Measurements from ENCODE around the gene RICTOR. TPM values are rescaled to one million over a fixed set of nuclear protein-coding genes. Genes with fewer than 3 reads are reported as not detected.

RICTOR gene
- total RNA-seq, 2 donors from 2014 or later = 18.7 to 25.1 TPM

GRCh38 chr5:38929838-38930237, 144.4 kb downstream of the RICTOR start:
- Histone ChIP-seq H3K9me3 (no peaks in the 10 kb centered on the region), H3K36me3 (peaks cover 24% of the 10 kb centered on the region), H3K4me3 (no peak overlapping the region), H3K4me1 (peaks cover 0 to 3% of the 10 kb centered on the region in 2 donors), H3K27ac (no peak overlapping the region), H3K27me3 (no peaks in the 10 kb centered on the region)
- no peak for DNase-seq (ENCODE audit: low spot score)
- TF ChIP-seq, protein P1, sequence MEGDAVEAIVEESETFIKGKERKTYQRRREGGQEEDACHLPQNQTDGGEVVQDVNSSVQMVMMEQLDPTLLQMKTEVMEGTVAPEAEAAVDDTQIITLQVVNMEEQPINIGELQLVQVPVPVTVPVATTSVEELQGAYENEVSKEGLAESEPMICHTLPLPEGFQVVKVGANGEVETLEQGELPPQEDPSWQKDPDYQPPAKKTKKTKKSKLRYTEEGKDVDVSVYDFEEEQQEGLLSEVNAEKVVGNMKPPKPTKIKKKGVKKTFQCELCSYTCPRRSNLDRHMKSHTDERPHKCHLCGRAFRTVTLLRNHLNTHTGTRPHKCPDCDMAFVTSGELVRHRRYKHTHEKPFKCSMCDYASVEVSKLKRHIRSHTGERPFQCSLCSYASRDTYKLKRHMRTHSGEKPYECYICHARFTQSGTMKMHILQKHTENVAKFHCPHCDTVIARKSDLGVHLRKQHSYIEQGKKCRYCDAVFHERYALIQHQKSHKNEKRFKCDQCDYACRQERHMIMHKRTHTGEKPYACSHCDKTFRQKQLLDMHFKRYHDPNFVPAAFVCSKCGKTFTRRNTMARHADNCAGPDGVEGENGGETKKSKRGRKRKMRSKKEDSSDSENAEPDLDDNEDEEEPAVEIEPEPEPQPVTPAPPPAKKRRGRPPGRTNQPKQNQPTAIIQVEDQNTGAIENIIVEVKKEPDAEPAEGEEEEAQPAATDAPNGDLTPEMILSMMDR (IDR thresholded peaks at IDR 0.05) = no peak

DNA sequence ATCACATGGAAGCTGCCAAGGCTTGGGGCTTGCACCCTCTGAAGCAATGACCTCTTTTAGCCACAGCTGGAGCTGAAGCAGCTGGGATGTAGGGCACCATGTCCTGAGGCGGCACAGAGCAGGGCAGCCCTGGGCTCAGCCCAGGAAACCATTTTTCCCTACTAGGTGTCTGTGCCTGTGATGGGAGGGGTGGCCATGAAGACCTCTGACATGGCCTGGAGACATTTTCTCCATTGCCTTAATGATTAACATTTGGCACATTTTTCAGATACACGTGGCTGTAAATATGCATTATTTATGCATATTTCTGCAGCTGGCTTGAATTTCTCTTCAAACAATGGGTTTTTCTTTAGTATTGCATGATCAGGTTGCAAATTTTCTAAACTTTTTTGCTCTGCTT, 146.7 kb downstream of the RICTOR start:
- DNase-seq (ENCODE audit: low spot score) = no peak
- H3K4me1 ChIP-seq = peaks cover 0 to 7% of the 10 kb centered on the region in 2 donors
- H3K27ac ChIP-seq = no peak overlapping the region
- TF ChIP-seq, protein P1 (IDR thresholded peaks at IDR 0.05) = no peak
- H3K27me3 ChIP-seq = no peaks in the 10 kb centered on the region
- H3K36me3 ChIP-seq = peaks cover 25% of the 10 kb centered on the region
- no peak overlapping the region for H3K4me3 ChIP-seq
- no peaks in the 10 kb centered on the region for H3K9me3 ChIP-seq

DNA sequence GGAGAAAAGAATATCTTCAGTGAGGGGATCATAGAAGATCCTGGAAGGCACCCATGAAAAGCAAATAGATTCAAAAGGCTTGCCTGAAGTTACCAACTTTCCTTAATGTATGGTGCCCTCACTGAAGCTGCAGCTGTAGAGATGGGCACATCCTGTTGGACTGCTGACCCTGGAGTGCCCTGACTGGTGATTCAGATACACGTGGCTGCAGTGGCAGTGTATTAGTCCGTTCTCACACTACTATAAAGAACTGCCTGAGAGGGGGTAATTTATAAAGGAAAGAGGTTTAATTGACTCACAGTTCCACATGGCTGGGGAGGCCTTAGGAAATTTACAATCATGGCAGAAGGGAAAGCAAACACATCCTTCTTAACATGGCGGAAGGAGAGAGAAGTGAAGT, 148.1 kb downstream of the RICTOR start:
- Histone ChIP-seq H3K36me3 (peaks cover 22% of the 10 kb centered on the region), H3K27me3 (no peaks in the 10 kb centered on the region), H3K4me3 (no peak overlapping the region), H3K4me1 (peaks cover 0 to 7% of the 10 kb centered on the region in 2 donors), H3K9me3 (no peaks in the 10 kb centered on the region), H3K27ac (no peak overlapping the region)
- no peak for DNase-seq (ENCODE audit: low spot score)
- TF ChIP-seq, protein P1 (IDR thresholded peaks at IDR 0.05) = no peak

DNA sequence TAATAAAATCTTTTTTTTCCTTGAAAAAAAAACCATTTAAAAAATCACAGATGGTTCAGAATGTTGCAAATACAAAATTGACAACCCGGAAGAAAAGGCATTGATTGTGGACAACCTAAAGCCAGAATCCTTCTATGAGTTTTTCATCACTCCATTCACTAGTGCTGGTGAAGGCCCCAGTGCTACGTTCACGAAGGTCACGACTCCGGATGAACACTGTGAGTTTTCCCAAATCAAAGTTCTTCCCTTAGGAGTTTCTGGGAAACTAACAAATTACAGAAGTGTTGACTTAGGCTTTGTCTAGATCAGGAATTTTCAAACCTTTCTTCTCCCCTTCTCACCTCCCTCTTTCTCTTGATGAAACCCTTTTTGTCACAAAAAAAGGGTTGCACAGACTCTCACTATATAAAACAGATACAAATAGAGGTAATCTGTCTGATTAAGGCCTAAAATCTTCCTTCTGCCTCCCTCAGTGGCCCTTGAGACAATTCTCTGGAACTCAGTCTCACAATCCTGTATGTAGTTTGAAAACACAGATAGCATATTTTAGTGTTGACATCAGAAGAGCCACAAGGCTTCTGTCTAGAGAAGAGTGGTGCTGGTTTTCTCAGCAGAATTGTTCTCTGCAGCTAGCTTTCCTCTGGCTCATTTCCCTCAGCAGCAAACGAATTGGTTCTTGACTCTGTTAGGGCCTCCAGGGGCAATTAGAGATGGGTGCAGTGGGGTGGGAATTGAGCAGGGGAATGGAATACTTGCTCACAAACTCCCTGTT, 148.9 kb downstream of the RICTOR start:
- Histone ChIP-seq H3K4me1 (peaks cover 0 to 7% of the 10 kb centered on the region in 2 donors), H3K27ac (peak overlapping the region; percentile 7 to 26), H3K4me3 (no peak overlapping the region), H3K36me3 (peaks cover 20% of the 10 kb centered on the region), H3K27me3 (no peaks in the 10 kb centered on the region), H3K9me3 (no peaks in the 10 kb centered on the region)
- TF ChIP-seq, protein P1 (IDR thresholded peaks at IDR 0.05) = no peak
- no peak for DNase-seq (ENCODE audit: low spot score)

DNA sequence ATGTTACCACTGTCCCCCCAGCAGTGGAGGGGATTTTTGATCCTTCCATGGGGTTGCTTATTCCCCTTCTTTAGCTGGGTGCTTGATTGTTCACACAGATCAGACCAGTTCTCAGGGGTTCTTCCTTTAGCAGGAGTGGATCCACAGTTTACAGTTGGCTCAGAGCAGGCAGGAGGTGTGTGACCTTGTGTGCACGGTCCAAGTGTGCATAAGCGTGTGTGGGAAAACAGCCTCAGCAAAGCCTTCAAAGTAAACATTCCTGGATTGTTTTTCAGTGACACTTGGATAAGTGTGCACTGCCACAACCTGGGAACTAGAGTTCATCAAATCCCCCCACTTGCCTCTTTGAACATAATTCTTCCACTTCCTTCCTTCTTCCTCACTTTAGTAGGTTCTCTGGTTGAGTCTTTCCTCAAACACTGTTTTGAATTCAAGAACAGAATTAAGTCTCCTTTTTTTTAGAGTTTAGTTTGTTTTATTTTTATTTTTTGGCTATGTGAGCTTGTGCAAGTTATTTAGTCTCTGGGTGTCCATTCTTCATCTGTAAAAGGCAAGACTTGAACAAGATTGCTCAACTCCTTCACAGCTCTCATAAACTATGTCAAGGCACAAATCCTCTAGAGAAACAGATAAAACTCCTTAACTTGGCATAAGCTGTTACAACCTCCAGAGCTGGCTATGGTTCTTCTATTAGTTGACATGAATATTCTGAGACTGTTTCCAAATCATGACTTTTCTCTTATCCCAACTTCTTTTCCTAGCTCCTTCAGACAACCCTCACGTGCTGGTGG, 150.3 kb downstream of the RICTOR start:
- Histone ChIP-seq H3K27ac (peak overlapping the region in 1 of 2 donors; percentile 18), H3K4me1 (peaks cover 0 to 7% of the 10 kb centered on the region in 2 donors), H3K36me3 (peaks cover 27% of the 10 kb centered on the region), H3K4me3 (no peak overlapping the region), H3K9me3 (no peaks in the 10 kb centered on the region), H3K27me3 (no peaks in the 10 kb centered on the region)
- TF ChIP-seq, protein P1 (IDR thresholded peaks at IDR 0.05) = no peak
- no peak for DNase-seq (ENCODE audit: low spot score)
